PC-3 (cell line): ENCODE results near the gene OPRM1.

ENCODE experiments used
- EZH2 ChIP-seq: fragments of 300-600 bp; sonication (generic); IDR thresholded peaks from one replicate; pipeline ENCODE4 v1.6.1; 2017; ENCODE audit warnings: antibody characterized with exemption, mild to moderate bottlenecking, low read length; ENCODE audit not compliant: unreplicated experiment
- EZH2phosphoT487 ChIP-seq: fragments of 300-600 bp; sonication (generic); IDR thresholded peaks from 2 replicates; pipeline ENCODE4 v1.6.1; 2018; ENCODE audit warnings: mild to moderate bottlenecking, antibody characterized with exemption, low read length, borderline replicate concordance
- TF ChIP-seq, protein P1 (sequence below): fragments of 300-600 bp; sonication (generic); conservative IDR thresholded peaks from 2 replicates; pipeline ENCODE4 v1.5.1; 2017; ENCODE audit warnings: antibody characterized with exemption, low read depth, mild to moderate bottlenecking, low read length

GRCh38 chr6:154226461-154226860 lies 187.4 kb downstream of the OPRM1 start:
- TF ChIP-seq, protein P1, sequence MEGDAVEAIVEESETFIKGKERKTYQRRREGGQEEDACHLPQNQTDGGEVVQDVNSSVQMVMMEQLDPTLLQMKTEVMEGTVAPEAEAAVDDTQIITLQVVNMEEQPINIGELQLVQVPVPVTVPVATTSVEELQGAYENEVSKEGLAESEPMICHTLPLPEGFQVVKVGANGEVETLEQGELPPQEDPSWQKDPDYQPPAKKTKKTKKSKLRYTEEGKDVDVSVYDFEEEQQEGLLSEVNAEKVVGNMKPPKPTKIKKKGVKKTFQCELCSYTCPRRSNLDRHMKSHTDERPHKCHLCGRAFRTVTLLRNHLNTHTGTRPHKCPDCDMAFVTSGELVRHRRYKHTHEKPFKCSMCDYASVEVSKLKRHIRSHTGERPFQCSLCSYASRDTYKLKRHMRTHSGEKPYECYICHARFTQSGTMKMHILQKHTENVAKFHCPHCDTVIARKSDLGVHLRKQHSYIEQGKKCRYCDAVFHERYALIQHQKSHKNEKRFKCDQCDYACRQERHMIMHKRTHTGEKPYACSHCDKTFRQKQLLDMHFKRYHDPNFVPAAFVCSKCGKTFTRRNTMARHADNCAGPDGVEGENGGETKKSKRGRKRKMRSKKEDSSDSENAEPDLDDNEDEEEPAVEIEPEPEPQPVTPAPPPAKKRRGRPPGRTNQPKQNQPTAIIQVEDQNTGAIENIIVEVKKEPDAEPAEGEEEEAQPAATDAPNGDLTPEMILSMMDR, result no peak
- TF ChIP-seq EZH2, result no peak
- TF ChIP-seq EZH2phosphoT487, result no peak
